Effector memory CD8-positive, alpha-beta T cell (primary cell): ENCODE results near the gene EPM2AIP1.
"Not testable (repeated sequence)": the region's sequence is repeated elsewhere in the genome, so short reads cannot be mapped to it uniquely, and the experiment has no call there.

Experiments
- ATAC-seq: fragments of 150-1000 bp; cut with Tn5 transposase; replicated peaks from 2 replicates; pipeline ENCODE4 v1.10.0; 2021; ENCODE audit warnings: mild to moderate bottlenecking, moderate library complexity
- DNase-seq, 3 experiments: peaks; one replicate each; pipeline ENCODE4 v3.0.0; 2021
- H3K27ac Mint-ChIP-seq, 2 donors: one replicate each; pipeline ENCODE4 v1.8.0; 2022; ENCODE audit warnings: mild to moderate bottlenecking in 2 of 2, mixed read lengths in 2 of 2, moderate library complexity in 2 of 2
- H3K27me3 Mint-ChIP-seq, 2 donors: one replicate each; pipeline ENCODE4 v1.8.0; 2022; ENCODE audit warnings: mixed read lengths in 2 of 2
- H3K36me3 Mint-ChIP-seq: one replicate; pipeline ENCODE4 v1.8.0; 2022; ENCODE audit warnings: mild to moderate bottlenecking, moderate library complexity, mixed read lengths; ENCODE audit not compliant: insufficient read depth
- H3K4me1 Mint-ChIP-seq, 2 donors: one replicate each; pipeline ENCODE4 v1.8.0; 2022; ENCODE audit warnings: low read depth in 2 of 2, mixed read lengths in 2 of 2
- H3K4me3 Mint-ChIP-seq, 2 donors: one replicate each; pipeline ENCODE4 v1.8.0; 2022; ENCODE audit warnings: mild to moderate bottlenecking in 2 of 2, mixed read lengths in 2 of 2, moderate library complexity in 2 of 2
- H3K9me3 Mint-ChIP-seq, 2 donors: one replicate each; pipeline ENCODE4 v1.8.0; 2022; ENCODE audit warnings: mixed read lengths in 2 of 2

EPM2AIP1 gene

DNA sequence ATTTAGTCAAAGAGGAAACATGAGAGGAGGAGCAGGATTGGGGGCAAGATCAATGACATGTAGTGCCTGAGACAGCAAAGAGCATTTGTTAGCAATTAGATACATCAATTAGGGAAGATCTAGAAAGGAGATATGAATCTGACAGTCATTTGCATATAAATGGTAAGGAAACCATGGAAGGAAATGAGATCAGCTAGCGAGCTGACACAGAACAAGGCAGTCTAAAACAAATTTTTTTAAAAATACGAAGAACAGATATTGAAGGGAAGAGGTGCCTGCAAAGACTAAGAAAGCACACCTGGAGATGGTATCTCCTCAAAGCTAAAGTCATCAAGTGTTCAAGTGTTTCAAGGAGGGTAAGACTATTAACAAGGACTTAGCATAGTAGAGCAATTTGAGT lies 4.6 kb downstream of the EPM2AIP1 start:
- Mint-ChIP-seq H3K36me3 (peaks cover 44% of the 10 kb centered on the region), H3K4me1 (peaks cover 26 to 35% of the 10 kb centered on the region in 2 donors), H3K4me3 (peak overlapping the region in 1 of 2 donors; percentile 9), H3K27ac (peak overlapping the region; percentile 0 to 57), H3K9me3 (no peaks in the 10 kb centered on the region), H3K27me3 (no peaks in the 10 kb centered on the region)
- no peak for ATAC-seq
- DNase-seq = no peak

DNA sequence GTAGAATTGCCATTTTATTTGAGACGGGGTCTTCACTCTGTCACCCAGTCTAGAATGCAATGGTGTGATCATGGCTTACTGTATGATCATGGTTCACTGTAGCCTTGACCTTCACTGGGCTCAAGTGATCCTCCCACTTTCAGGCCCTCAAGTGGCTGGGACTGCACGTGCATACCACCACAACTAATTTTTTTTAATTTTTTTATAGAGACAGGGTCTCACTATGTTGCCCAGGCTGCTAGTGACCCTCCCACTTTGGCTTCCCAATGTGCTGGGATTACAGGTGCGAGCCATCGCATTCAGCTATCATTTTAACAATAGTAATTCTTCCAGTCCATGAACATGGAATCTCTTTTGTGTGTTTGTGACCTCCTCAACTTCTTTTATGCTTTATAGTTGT lies 11.9 kb downstream of the EPM2AIP1 start:
- H3K27ac Mint-ChIP-seq = no peak overlapping the region
- DNase-seq (no peak), ATAC-seq (no peak)
- H3K4me1 Mint-ChIP-seq = peaks cover 4 to 6% of the 10 kb centered on the region in 2 donors
- H3K27me3 Mint-ChIP-seq = no peaks in the 10 kb centered on the region
- no peaks in the 10 kb centered on the region for H3K9me3 Mint-ChIP-seq
- H3K4me3 Mint-ChIP-seq = no peak overlapping the region
- peaks cover 27% of the 10 kb centered on the region for H3K36me3 Mint-ChIP-seq

DNA sequence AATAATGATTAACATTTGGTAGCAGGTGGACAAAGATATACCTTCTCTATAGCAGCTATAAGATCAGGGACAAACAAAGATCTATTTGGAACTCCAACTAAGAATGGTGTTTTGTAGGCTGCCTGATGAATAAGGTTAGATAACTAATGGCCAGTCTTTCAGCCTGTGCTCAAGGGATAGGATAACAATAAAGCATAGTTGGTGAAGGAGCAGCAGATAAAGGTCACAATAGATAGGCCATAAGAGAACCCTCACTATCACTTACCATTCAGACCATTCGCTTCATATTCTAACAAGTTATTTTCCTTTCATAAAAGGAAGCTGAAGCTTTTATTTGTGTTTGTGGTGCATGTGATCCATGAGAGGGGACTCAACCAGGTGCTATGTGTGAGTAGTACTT lies 19.8 kb downstream of the EPM2AIP1 start:
- Mint-ChIP-seq H3K27me3 (no peaks in the 10 kb centered on the region), H3K27ac (no peak overlapping the region), H3K36me3 (peaks cover 3% of the 10 kb centered on the region)

DNA sequence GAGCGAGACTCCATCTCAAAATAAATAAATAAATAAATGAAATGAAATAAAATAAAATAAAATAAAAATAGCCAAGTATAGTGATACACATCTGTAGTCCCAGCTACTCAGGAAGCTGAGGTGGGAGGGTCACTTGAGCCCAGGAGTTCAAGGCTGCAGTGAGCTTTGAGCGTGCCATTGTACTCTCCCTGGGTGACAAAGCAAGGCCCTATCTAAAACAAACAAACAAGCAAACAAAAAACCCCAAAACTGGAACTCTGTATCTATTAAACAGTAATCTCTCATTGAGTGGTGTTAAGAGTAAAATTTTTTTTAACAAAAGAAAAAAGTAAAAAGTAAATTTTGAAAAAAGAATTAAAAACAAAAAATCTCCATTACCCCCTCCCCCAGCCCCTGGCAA lies 20.8 kb downstream of the EPM2AIP1 start:
- Mint-ChIP-seq H3K36me3 (peaks cover 3% of the 10 kb centered on the region), H3K27ac (no peak overlapping the region), H3K9me3 (no peaks in the 10 kb centered on the region), H3K4me1 (peaks cover 9 to 12% of the 10 kb centered on the region in 2 donors), H3K4me3 (no peak overlapping the region), H3K27me3 (no peaks in the 10 kb centered on the region)
- ATAC-seq (no peak), DNase-seq (no peak)

More for the DNA sequence above, 19.8 kb downstream of the EPM2AIP1 start:
- H3K9me3 Mint-ChIP-seq = no peaks in the 10 kb centered on the region
- DNase-seq (no peak), ATAC-seq (no peak)
- H3K4me1 Mint-ChIP-seq = peaks cover 9 to 12% of the 10 kb centered on the region in 2 donors
- no peak overlapping the region for H3K4me3 Mint-ChIP-seq

DNA sequence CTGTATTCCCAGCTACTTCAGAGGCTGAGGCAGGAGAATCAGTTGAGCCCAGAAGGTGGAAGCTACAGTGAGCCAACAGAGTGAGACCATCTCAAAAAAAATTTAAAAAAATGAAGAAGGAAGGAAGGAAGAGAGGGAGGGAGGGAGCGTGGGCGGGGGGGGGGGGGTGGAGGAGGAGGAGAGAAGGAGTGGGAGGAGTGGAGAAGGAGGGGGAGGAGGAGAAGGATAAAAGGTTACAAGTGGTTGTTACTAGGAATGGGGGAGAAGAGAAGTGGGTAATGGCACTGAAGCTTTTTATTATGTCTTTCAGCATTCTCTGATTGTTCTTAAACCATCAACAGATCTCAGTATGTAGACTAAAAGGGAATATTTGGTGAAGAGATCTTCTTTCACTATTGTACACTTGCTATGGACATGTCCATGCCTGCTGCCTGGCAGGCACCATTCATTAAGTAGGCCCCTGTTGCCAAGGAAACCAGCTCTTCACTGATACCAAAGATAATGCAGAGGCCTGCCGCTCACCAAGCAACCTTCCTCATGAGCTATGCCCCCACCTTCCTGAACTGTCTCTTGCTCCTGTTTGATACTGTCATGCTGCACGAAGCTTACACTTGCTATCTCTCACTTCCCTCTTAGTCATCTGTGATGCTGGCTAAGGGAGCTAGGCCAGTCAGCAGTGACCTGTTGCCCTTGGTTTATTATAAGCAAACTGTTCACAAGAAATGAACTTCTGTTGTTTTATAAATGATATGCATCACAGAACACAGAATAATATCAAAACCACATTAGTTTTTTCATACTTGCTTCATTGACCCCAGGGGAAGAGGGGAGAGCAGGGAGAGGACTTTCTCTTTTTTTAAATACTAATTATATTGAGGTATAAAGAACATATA lies 23.1 kb downstream of the EPM2AIP1 start:
- Mint-ChIP-seq H3K27ac (peak overlapping the region; percentile 70 to 93), H3K9me3 (no peaks in the 10 kb centered on the region), H3K27me3 (no peaks in the 10 kb centered on the region), H3K4me3 (no peak overlapping the region), H3K4me1 (peaks cover 9 to 12% of the 10 kb centered on the region in 2 donors), H3K36me3 (peaks cover 2% of the 10 kb centered on the region)
- peak in 2 of 3 experiments; percentile 10 to 29 for DNase-seq
- peak; percentile 96 for ATAC-seq

DNA sequence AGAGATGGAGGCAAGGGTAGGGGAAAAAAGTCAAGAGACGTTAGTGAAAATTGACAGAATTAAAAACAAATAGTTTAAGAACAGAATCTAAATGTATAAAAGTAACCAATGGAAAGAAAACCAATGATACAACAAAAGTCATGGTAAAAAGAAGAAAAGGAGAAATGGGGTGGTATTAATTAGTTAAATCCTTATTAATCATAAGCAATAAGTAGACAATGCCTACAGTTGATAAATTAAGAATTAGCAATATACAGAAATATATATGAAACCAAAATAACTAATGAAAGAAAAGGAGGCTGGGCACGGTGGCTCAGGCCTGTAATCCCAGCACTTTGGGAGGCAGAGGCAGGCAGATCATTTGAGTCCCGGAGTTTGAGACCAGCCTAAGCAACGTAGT lies 23.8 kb downstream of the EPM2AIP1 start:
- ATAC-seq (no peak), DNase-seq (no peak)
- Mint-ChIP-seq H3K4me1 (peaks cover 9 to 11% of the 10 kb centered on the region in 2 donors), H3K9me3 (no peaks in the 10 kb centered on the region), H3K27ac (peak overlapping the region; percentile 70 to 93), H3K36me3 (no peaks in the 10 kb centered on the region), H3K4me3 (no peak overlapping the region), H3K27me3 (no peaks in the 10 kb centered on the region)

DNA sequence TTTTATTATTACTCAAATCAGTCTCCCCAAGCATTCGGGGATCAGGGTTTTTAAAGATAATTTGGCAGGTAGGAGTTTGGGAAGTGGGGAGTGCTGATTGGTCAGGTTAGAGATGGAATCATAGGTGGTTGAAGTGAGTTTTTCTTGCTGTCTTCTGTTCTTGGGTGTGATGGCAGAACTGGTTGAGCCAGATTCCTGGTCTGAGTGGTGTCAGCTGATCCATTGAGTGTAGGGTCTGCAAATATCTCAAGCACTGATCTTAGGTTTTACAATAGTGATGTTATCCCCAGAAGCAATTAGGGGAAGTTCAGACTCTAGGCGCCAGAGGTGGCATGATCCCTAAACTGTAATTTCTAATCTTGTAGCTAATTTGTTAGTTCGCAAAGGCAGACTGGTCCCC lies 27.5 kb downstream of the EPM2AIP1 start:
- H3K4me1 Mint-ChIP-seq = peaks cover 7% of the 10 kb centered on the region in 2 donors
- ATAC-seq (no peak), DNase-seq (no peak)
- H3K27me3 Mint-ChIP-seq = no peaks in the 10 kb centered on the region
- no peak overlapping the region for H3K4me3 Mint-ChIP-seq
- no peaks in the 10 kb centered on the region for H3K9me3 Mint-ChIP-seq
- H3K36me3 Mint-ChIP-seq = no peaks in the 10 kb centered on the region
- H3K27ac Mint-ChIP-seq = no peak overlapping the region

DNA sequence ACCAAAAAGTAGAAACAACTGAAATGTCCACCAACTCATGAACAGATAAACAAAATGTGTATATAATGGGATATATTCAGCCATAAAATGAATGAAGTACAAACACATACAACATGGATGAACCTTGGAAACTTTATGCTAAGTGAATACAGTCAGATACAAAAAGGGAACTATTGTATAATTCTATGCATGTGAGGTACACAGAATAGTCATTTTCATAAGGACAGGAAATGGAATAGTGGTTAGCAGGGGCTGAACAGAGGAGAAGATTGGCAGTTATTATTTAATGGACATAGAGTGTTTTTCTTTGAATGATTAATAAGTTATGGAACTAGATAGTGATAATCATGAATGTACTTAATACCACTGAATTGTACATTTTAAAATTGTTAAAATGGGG lies 28.1 kb downstream of the EPM2AIP1 start:
- Mint-ChIP-seq H3K4me3 (no peak overlapping the region), H3K36me3 (no peaks in the 10 kb centered on the region), H3K4me1 (peaks cover 3 to 4% of the 10 kb centered on the region in 2 donors), H3K27ac (no peak overlapping the region), H3K27me3 (no peaks in the 10 kb centered on the region), H3K9me3 (no peaks in the 10 kb centered on the region)
- ATAC-seq (no peak), DNase-seq (no peak)

DNA sequence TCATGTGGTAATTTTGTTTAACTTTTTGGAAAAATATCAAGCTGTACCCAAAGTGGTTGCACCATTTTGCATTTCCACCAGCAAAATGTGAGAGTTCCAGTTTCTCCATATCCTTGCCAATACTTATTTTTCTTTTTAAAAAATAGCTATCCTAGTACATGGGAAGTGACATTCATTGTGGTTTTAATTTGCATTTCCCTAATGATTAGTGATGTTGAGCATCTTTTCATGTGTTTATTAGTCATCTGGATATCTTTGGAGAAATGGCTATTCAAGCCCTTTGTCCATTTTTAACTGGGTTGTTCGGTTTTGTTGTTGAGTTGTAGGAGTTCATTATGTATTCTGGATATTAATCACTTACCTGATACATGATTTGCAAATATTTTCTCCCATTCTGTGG lies 28.6 kb downstream of the EPM2AIP1 start:
- Mint-ChIP-seq H3K4me3 (no peak overlapping the region), H3K9me3 (no peaks in the 10 kb centered on the region), H3K27ac (no peak overlapping the region), H3K4me1 (peaks cover 0 to 2% of the 10 kb centered on the region in 2 donors), H3K27me3 (no peaks in the 10 kb centered on the region), H3K36me3 (no peaks in the 10 kb centered on the region)
- no peak for ATAC-seq
- no peak for DNase-seq

DNA sequence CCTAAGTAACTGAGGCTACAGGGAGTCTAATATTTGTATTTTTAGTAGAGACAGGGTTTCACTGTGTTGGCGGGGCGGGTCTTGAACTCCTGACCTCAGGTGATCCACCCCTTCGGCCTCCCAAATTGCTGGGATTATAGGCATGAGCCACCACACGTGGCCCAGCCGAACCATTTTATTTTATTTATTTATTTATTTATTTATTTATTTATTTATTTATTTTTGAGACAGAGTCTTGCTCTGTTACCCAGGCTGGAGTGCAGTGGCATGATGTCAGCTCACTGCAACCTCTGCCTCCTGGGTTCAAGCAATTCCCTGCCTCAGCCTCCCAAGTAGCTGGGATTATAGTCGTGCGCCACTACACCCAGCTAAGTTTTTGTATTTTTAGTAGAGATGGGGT lies 29.9 kb downstream of the EPM2AIP1 start:
- H3K4me3 Mint-ChIP-seq, H3K27me3 Mint-ChIP-seq, H3K27ac Mint-ChIP-seq, ATAC-seq, H3K36me3 Mint-ChIP-seq, H3K9me3 Mint-ChIP-seq, H3K4me1 Mint-ChIP-seq, DNase-seq: not testable (repeated sequence)

DNA sequence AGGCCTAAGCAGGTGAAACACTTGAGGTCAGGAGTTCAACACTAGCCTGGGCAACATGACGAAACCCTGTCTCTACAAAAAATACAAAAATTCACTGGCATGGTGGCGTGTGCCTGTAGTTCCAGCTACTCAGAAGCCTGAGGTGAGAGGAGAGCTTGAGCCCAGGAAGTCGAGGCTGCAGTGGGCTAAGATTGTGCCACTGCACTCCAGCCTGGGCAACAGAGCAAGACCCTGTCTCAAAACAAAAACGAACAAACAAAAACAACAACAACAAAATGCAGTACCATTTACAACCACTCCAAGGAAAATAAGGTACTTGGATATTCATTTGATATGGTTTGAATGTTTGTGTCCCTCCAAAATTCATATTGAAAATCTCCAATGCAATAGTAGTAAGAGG lies 32.4 kb downstream of the EPM2AIP1 start:
- no peak overlapping the region for H3K27ac Mint-ChIP-seq
- H3K36me3 Mint-ChIP-seq = peaks cover 3% of the 10 kb centered on the region
- ATAC-seq (no peak), DNase-seq (no peak)
- no peaks in the 10 kb centered on the region for H3K9me3 Mint-ChIP-seq
- peaks cover 4 to 5% of the 10 kb centered on the region in 2 donors for H3K4me1 Mint-ChIP-seq
- H3K4me3 Mint-ChIP-seq = no peak overlapping the region
- H3K27me3 Mint-ChIP-seq = no peaks in the 10 kb centered on the region

DNA sequence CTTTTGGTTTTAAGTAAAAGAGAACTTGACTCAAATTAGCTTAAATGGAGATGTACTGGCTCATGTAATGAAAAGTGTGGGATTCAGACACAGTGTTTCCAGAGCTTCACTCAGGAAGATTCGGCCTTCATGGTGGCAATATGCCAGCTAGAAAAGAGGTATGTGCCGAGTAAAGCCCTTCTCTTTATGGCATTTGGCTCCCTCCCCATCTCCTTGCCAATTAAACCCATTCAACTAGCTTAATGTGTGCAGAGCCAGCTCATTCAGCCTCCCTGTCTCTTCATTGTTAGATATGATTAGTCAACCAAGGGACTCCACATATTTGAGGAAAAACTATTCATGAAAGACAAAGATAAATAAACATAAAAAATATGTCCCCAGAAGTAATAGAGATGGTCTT lies 33.1 kb downstream of the EPM2AIP1 start:
- DNase-seq (no peak), ATAC-seq (no peak)
- H3K27ac Mint-ChIP-seq = peak overlapping the region in 1 of 2 donors; percentile 16
- peaks cover 3% of the 10 kb centered on the region for H3K36me3 Mint-ChIP-seq
- no peak overlapping the region for H3K4me3 Mint-ChIP-seq
- no peaks in the 10 kb centered on the region for H3K27me3 Mint-ChIP-seq
- no peaks in the 10 kb centered on the region for H3K9me3 Mint-ChIP-seq
- peaks cover 4 to 5% of the 10 kb centered on the region in 2 donors for H3K4me1 Mint-ChIP-seq

DNA sequence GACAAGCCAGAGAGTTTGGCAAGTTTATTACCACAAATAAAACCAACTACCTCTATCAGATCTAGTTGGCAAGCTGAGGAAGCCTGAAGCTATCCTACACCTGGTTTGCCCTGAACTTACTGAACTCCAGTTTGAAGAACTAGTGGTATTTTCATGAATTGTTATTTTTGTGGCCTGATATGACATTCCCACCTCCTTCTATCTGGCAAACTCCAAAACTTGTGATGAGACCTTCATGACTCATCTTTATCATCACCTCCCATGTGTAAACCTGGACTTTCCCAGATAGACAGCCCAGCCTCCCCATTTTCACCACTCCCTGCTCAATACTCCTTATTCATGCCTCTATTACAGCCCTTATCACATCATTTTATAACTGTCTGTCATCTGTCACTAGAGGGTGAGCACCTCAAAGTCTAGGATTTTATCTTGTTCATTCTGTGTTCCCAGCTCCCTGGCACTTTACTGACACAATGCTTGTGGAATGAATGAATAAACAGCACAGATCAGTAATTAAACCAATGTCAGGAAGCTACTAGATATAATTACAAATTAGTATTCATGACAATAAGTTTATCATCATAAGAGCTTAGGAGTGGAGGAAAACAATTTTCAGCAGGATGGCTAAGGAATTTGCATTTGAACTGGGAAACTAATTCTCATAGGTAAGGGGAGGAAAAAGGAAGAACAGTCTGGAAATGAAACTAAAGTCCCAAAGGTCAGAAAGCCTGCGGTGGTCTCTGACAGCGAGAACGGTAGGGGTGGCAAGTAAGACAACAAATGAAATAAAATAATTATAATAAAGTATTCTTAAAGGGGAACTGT lies 34.9 kb downstream of the EPM2AIP1 start:
- Mint-ChIP-seq H3K36me3 (peaks cover 3% of the 10 kb centered on the region), H3K27me3 (no peaks in the 10 kb centered on the region), H3K27ac (peak overlapping the region; percentile 20 to 55), H3K4me1 (peaks cover 4 to 5% of the 10 kb centered on the region in 2 donors), H3K4me3 (peak overlapping the region; percentile 1 to 53), H3K9me3 (no peaks in the 10 kb centered on the region)
- DNase-seq (no peak), ATAC-seq (no peak)
